ENCODE results near the gene WNT6. TPM values are rescaled to one million over a fixed set of nuclear protein-coding genes. Genes with fewer than 3 reads are reported as not detected.
A peak's percentile ranks its signal among the peaks of the same experiment; 100 is the strongest.

Gene WNT6
- total RNA-seq, 1 experiment from 2014 or later, result 8.1 TPM

DNA sequence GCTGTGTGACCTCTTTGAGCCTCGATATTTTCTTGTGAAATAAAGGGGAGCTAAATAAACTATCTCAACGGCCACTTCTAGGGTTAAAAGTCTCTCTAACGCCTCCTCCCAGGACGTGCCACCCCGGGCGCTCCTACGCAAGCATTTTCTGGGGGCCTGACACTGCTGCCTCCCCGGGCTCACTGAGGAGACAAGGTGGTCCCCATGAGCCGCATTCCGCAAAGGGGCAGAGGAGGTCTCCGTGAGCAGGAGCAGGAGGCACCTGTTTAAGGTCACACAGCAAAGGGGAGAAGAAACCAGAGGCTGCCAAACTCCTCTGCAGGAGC is 20.1 kb downstream of the WNT6 start:
- TF ChIP-seq REST (IDR thresholded peaks at IDR 0.05; ENCODE audit: insufficient read depth in 1 of 2, low read depth in 2 of 2, low read length in 1 of 2) (no peak), CTCF (IDR thresholded peaks at IDR 0.05) (no peak), TCF7L2 (IDR thresholded peaks at IDR 0.05; ENCODE audit: low read depth, low read length) (no peak), SIN3A (IDR thresholded peaks at IDR 0.05; ENCODE audit: borderline replicate concordance, insufficient read depth, low read depth, low read length) (no peak), POLR2AphosphoS5 (IDR thresholded peaks at IDR 0.05; ENCODE audit: low read depth, low read length) (no peak)
- H3K27ac ChIP-seq (ENCODE audit: low read length), result no peak overlapping the region
- ChIA-PET CTCF (interaction anchor here (1.0 to 6.0 kb wide), 2 partner anchors 15 to 18 kb away, joined by 3 to 102 read pairs; no protein-coding TSS in a partner anchor), POLR2A (no interaction called here)
- H3K36me3 ChIP-seq (ENCODE audit: control insufficient read depth, insufficient read depth, low read length), result no peaks in the 10 kb centered on the region
- DNase-seq (ENCODE audit: low read depth, low spot score) (no peak), ATAC-seq (no peak)
- H3K27me3 ChIP-seq (ENCODE audit: control insufficient read depth, insufficient read depth, low read length), result no peaks in the 10 kb centered on the region
- H3K4me3 ChIP-seq (ENCODE audit: low read depth in 2 of 2, low read length in 2 of 2), result peak overlapping the region in 1 of 2 experiments; percentile 48; a peak in 2 of 4 replicates
- BruUV-seq (replicated peaks), result no TSS peak
- peaks cover 28% of the 10 kb centered on the region for H3K4me1 ChIP-seq (ENCODE audit: control insufficient read depth, insufficient read depth, low read length)
- in situ Hi-C loops (cut with HindIII; ENCODE audit: low pct_unique_long_range_greater_than_20kb, low sequenced_read_pairs), result no loop called here
- intact Hi-C loops (cut with micrococcal nuclease; ENCODE audit: unreplicated experiment), result no loop called here
- no peaks in the 10 kb centered on the region for H3K9me3 ChIP-seq (ENCODE audit: control insufficient read depth, insufficient read depth, low read depth, low read length)

GRCh38 chr2:218880102-218880858 is 20.7 kb downstream of the WNT6 start, which contains the start of gene WNT10A:
WNT10A (plus strand) TSS chr2:218880852; CDS start chr2:218880996, 144 bp downstream.
- DNase-seq (ENCODE audit: low read depth, low spot score) (no peak), ATAC-seq (peak; percentile 51)
- in situ Hi-C loops (cut with HindIII; ENCODE audit: low pct_unique_long_range_greater_than_20kb, low sequenced_read_pairs), result no loop called here
- H3K27me3 ChIP-seq (ENCODE audit: control insufficient read depth, insufficient read depth, low read length), result no peaks in the 10 kb centered on the region
- H3K9me3 ChIP-seq (ENCODE audit: control insufficient read depth, insufficient read depth, low read depth, low read length), result no peaks in the 10 kb centered on the region
- BruUV-seq (replicated peaks), result no TSS peak
- intact Hi-C loops (cut with micrococcal nuclease; ENCODE audit: unreplicated experiment), result no loop called here
- no peak for TF ChIP-seq SIN3A (IDR thresholded peaks at IDR 0.05; ENCODE audit: borderline replicate concordance, insufficient read depth, low read depth, low read length)
- ChIA-PET CTCF (interaction anchor here (0.7 kb wide), 2 partner anchors 151 to 157 kb away, joined by 3 to 5 read pairs; no protein-coding TSS in a partner anchor), POLR2A (interaction anchor here (0.6 to 0.7 kb wide), 2 partner anchors 11 to 222 kb away, joined by 5 to 10 read pairs; no protein-coding TSS in a partner anchor)
- H3K4me1 ChIP-seq (ENCODE audit: control insufficient read depth, insufficient read depth, low read length), result peaks cover 28% of the 10 kb centered on the region
- peak within 1 kb of the TSS; percentile 35 to 48 for H3K4me3 ChIP-seq (ENCODE audit: low read depth in 2 of 2, low read length in 2 of 2)
- no peak within 1 kb of the TSS for H3K27ac ChIP-seq (ENCODE audit: low read length)
- H3K36me3 ChIP-seq (ENCODE audit: control insufficient read depth, insufficient read depth, low read length), result no peaks in the 10 kb centered on the region
